Endometrial microvascular endothelial cells (primary cell): ENCODE results near the gene STK24. TPM values are rescaled to one million over a fixed set of nuclear protein-coding genes. Genes with fewer than 3 reads are reported as not detected.

Experiments used
- in situ Hi-C: cut with HindIII; loops from 2 replicates; pipeline ENCODE4 v1.10.0; 2017; ENCODE audit warnings: low sequenced_read_pairs, low pct_unique_long_range_greater_than_20kb; ENCODE audit errors: inconsistent ontology term
- total RNA-seq: library from RNA; depleted of rRNA; stranded (reverse); fragments of >200 nt; gene quantifications from one replicate; pipeline ENCODE4 v1.2.3, GENCODE V29; 2015; ENCODE audit errors: inconsistent ontology term

Gene STK24
- total RNA-seq, 1 donor from 2014 or later = 93.2 TPM

DNA sequence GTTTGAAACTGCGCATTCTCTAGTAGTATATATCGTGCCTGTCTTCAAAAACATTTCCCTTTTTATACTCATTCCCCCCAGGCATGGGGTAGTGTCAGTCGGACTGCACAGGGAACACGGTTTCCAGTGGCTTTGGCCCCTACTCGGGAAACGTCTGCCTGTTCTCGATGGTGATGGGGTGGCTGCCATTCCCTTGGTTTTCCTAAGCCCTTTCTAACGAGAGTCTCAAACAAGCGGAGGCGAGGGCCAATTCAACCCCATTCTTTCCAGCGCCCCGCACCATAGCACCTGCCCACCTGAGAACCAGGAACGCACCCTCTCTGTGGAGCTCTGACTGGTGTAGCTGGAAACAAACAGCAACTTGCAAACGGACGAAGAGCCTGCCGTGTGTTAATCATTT lies 127.6 kb downstream of the STK24 start:
- in situ Hi-C loops = no loop called here

DNA sequence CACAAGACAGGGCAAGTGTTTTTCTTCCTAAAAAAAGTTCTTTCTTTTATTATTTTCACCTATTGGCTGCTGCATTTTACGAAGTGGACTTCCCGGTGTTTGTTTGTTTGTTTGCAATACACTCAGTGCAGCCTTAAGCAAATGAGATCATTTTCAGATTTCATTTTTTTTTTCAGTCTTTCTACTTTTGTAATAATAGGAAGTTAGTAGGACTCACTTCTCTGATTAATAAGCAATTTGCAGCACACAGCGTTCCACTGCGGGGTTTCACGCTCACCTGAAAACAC lies 128.3 kb downstream of the STK24 start:
- in situ Hi-C loops = no loop called here

DNA sequence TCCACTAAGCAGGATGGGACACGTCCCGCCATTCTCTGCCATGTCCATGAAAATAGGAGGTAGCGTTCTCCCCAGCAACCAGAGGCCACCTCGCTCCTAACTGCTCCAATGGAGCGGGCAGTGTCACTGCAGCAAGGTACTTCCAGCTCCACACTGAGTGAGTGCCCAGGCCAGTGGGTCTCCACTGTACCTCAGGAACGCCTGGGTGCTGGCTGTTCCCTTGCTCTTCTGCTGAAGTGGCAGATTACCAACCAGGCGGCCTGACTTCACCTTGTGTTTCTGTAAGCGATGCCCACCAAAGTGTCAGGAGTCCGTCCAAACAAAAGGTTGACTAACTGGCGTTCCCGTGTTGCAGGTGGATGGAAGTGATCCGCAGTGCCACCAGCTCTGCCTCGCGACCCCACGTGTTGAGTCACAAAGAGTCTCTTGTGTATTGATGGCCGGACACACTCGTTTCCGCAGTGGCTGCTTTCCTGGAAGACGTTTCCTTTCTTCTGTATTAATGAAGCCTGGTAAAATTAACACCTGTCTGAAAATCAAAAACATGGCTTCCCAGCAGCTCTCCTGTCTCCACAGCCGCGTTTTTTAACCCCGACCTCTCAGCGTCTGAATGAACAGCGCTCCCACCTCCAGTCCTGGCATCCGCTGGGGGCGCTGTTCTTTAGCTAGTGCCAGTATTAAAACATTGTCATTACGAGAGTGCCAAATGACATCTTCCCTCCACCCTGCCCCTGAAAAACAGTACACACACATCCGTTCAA lies 128.8 kb downstream of the STK24 start:
- in situ Hi-C loops = no loop called here

DNA sequence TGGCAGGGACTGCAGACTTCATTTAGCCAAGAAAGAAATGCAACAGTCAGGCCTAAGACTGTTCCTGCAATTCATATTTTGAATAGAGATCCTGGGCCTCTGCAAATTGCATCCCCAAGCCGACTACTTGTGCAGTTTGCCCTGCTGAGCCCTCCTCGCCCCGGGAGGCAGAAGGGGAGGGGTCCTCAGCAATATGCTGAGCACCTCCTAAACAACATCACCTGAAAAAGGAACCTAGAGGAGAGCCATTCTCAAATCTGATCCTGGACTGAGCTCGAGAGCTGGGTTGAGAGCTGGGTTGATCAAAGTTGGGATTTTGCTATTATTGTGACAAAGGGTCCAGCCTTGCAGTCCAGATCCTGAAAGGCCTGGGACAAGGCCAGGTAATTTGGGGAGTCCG lies 129.8 kb downstream of the STK24 start:
- in situ Hi-C loops = no loop called here

DNA sequence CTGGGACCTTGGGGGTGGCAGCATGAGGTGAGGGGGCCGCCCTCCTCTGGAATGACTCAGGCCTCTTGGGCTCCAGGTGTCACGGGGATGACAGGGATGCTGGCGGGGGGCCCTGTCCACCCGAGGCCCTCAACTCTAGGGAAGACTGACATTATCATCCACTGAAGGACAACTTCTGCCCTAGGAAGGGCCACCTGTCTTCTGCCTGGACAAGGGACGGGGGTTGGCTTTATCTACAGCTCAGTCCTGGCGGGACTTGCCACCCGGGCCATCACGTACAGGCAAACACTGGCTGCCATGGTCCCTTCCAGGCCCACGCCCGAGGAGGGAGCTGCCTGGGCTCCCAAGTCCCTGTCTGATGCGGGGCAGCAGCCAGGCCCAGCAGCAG lies 130.7 kb downstream of the STK24 start:
- in situ Hi-C loops = no loop called here

DNA sequence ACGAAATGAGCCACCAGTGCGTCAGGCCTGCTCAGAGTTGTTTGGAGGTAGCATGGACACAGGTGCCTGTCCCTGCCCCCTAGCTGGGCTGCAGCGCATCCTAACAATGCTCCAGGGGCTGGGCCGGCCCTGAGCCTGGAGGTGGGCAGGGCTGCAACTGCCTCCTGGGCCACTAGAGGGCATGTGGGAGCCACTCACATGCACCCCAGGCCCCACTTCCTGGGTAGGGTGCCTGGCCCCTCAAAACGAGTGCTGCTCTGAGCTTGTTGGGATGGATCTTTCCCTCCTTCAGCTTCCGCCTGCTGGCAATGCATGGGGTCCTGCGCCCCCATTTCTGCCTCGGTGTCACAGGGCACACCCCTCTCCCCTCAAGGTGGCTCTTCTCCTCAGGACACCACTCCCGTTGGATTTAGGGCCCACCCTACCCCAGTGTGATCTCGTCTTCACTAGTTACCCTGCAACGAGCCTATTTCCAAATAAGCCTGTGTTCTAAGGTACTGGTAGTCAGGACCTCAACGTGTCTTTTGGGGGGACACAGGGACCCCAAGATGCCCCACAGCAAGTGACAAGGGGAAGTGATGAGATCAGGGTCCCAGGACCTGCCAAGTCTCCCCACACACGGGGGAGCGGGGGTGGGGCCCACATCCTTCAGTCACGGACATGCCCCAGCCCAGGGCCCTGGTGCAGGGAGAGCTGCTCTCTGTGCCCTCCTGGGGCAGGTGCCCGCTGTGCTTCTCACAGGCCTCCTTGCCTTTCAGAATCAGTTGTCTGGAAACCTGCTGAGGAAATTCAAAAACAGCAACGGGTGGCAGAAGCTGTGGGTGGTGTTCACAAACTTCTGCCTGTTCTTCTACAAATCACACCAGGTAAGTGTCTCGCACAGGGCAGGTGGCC lies 131.3 kb downstream of the STK24 start:
- in situ Hi-C loops = no loop called here

DNA sequence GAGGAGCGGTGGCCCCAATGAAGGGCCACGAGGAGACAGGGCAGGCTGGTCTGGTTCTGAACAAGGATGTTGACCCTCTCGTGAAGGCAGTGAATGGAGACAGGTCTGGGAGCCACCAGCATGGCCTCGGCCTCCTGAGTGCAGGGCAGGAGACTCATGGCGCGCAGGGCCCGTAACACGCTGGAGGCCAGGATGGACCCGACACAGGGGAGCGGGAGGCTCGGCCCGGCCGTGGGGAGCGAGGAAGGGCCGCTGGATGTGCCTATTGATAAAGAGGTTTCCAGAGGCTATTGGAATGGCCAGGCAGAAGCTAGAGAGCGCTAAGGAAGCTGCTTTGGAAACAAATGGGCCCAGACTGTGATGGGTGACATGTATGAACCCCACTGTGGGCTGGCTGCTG lies 132.5 kb downstream of the STK24 start:
- in situ Hi-C loops = no loop called here

DNA sequence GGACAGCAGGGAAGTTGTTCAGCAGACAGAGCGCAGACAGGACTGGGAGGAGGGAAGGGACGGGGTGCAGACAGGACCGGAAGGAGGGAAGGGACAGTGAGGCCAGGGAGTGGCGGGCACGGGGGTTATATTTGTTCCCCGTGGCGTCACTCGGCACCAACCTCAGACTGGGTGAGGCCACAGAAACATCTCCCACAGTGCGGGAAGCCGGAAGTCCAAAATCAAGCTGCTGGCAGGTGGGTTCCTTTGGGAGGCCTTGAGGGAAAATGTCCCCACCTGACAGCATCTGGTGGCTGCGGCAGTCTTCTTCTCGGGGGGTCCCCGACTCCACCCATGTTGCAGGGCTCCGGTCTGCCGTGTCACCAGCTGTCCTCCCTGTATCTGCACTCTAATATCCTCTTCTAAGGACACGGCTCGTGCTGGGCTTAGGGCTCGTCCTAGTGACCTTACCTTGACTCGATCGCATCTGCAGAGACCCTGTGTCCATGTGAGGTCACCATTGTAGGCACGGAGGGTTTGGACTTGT lies 133.0 kb downstream of the STK24 start:
- in situ Hi-C loops = no loop called here

DNA sequence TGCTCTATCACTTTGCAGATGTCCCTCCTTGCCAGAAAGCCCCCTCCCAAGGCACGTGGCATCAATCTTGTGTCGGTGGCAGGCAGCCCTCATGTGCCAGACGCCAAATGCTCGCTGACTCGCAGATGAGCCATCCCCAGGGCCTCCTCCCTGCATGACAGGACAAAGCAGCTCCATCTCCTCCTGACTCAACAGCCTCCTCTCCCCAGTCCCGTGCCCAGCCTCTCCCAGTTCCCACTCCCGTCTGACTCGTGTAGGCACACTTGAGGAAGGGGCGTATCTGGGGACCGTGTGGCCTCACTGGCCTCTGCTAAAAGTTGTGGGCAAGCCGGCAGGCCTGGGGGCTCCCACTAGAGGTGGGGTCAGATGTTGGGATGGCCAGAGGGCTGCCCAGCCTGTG lies 133.6 kb downstream of the STK24 start:
- in situ Hi-C loops = no loop called here

DNA sequence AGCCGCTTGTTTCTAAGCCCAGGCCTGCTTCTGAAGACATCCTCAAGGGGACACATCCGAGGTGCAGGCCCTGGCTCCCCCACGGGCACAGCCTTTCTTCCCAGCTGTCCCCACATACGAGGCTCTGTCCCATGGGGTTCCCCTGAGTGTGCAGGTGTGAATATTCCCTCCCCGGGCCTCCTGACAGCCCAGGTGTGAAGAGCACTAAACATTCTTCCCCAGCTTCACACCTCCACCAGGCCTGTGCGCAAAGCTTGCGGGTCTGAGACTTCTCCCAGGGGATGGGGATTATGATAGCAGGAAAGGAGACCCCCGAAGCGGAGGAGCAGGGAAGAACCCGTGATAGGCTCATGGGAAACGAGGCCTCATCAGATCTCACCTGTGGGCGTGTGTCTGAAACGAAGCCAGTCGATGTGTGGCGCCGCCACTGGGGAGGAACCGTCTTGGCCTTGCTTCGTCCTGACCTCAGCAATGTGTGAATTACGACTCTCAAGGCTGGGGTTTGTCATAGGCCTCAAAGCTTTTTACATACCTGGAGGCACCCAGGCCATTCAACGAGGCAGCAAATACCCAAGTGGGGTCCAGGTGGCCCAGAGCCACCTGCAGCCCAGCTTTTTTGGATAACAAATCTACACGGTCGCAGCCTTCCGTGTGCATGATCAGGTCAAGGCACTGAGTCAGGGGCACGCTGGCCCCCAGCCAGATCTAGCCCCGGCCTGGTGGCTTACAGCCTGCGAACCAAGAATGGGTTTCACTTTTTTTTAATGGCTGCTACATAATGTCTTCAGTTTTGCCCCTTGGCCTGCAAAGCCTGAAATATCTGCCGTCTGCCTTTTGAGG lies 134.3 kb downstream of the STK24 start:
- in situ Hi-C loops = no loop called here

DNA sequence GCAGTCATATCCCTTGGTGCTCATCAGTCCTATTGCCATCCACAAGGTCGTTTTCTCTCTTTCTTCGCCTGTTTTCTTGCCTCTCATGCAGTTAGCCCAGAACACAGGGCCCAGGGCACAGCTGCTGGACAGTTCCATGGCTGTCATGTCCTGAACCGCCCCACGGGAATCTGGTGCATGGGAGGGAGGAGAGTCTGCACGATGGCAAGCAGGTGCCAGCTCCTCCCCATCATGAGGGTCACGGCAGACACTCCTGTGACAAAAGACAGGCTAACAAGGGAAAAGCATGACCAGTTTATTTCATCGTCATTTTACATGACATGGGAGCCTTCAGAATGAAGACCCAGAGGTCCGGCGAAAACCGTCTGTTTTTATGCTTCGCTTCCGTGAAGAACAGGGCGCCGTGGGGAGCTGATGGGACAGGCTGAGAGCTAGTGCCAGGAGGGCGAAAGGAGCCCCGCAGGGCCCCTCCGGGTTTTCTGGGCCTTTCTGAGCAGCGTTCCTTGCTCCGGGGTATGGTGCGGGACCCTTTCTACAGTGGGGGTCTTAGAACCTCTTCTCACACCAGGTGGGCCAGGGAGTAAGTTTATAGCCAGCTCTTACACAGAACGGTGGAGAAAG lies 135.7 kb downstream of the STK24 start:
- in situ Hi-C loops = no loop called here

DNA sequence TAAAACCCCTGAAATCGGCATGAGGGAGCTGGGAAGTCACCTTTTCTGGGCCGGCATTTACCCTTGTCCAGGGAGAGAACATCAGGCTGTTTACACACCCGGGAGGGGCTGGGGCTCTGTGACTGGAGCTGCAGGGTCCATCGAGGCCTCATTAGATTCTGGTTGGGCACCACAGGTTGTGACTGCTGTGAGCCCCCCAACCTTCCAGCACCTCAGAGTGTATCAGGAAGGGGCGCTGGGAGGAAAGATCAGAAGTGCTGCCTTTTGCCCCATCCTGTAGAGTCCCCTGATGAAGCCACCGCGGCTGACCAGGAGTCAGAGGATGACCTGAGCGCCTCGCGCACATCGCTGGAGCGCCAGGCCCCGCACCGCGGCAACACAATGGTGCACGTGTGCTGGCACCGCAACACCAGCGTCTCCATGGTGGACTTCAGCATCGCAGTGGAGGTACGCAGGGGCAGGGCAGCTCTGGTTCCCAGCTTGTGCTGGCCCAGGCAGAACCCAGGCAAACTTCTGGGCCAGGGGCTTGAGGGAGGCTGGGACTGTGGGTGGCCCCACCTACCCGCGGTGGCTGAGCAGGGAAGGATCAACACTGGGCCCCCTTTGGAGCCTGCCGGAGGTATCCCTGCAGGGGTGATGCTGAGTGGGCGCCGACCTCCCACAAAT lies 136.4 kb downstream of the STK24 start:
- in situ Hi-C loops = no loop called here

DNA sequence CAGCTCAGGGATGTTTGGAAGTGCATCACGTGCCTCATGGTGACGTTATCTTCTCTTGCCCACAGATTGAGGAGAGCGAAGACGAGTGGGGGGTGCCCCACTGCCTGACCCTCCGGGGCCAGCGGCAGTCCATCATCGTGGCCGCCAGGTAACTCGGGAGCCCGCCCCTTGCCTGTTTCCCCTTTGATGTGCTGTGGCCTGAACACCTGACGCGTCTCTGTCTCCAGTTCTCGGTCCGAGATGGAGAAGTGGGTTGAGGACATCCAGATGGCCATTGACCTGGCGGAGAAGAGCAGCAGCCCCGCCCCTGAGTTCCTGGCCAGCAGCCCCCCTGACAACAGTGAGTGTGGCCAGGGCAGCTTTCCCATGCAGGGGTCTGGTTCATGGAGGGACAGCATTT lies 137.0 kb downstream of the STK24 start:
- in situ Hi-C loops = no loop called here

DNA sequence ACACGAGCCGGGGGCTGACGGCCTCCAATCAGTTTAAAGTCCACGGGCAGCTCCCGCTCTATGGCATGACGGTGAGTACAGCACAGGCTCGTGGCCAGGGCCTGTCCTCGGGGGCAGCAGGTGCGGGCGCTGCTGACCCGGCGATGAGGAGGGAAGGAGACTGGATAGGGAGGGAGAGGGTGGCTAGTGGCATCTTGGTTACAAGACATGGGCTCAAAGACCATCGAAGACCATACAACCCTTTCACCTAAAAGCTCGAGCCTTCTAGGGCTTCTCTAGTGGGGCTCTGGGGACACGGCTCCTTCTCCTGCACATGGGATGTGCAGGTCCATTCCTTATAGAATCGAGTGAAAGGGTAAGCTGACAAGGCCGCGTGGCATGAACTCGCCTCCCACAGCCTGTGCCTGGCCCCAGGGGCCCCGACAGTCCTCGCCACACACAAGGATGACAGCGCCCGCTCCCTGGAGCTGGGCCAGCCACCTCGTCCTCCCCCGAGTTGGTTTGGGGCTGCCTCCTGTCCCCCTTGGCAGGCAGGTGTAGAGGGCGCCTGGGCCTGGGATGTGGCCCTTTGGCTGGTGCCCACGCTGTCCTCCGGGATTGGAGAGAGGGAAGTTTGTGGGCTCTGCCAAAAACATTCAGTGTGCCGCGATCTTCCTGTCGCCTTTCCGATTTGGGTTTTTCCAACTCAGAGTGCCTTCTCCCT lies 137.6 kb downstream of the STK24 start:
- in situ Hi-C loops = no loop called here

DNA sequence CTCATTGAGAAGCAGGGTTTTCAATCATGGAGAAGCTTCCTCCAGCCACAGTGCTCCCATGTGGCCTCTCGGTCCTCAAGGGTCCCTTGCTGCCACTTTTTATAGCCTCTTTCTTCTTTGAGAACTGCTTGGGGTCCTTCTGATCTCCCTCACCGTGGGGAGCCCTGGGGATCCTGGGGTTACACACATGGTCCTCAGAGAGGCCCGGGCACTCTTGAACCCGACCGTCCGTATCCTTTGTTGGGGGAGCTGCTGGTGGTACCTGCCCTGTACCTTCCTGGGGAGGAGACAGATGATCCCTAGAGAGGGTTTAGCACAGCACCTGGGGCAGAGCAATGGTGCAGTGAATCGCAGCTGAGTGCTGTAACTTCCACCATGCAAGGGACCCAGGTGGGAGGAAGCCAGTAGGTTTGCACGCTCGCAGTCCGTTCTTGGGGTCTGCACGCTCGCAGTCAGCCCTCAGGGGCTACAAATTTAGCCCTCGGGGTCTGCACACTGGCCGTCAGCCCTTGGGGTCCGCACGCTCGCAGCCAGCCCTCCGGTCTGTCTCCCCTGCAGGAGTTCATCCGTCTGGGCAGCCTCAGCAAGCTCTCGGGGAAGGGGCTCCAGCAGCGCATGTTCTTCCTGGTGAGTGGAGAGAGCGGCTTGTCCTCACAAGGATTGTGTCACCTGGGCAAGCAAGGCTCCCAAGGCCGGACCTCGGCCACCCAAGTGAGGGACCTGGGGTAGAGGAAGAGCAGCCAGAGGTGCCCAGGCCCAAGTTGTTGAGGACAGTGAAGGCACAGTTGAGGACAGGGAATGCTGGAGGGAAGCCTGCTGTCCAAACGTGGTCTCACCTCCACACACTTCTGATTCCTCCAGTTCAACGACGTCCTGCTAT lies 138.4 kb downstream of the STK24 start:
- in situ Hi-C loops = no loop called here

DNA sequence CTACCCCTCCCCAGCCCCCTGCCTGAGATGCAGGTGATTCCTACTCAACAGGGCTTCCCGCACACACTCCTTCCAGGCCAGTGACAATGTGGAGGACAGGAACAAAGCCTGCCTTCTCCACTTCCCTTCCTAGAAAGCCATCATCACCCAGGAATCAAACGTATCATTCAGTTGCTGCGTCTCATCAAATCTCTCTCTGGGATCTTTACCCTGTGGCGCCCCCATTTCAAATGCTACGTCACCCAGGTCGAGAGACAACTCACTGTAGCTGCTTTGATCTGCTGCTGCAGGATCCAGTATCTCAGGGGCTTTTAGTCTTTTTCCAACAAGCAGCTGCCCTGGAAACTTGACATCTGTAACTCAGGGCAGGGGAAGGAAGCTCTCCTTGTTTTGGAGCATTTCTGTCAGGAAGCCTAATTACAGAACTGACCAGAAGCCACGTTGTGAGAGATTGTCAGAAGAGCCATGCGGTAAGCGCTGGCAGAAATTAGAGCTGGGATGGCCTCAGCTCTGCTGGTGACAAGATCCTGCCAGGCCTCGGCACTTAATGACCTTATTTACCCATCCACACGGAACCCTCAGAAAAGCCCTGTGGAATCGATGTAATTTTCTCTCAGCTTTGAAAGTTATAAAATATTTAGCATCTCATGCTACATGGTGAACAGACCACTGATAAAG lies 140.5 kb downstream of the STK24 start:
- in situ Hi-C loops = no loop called here

DNA sequence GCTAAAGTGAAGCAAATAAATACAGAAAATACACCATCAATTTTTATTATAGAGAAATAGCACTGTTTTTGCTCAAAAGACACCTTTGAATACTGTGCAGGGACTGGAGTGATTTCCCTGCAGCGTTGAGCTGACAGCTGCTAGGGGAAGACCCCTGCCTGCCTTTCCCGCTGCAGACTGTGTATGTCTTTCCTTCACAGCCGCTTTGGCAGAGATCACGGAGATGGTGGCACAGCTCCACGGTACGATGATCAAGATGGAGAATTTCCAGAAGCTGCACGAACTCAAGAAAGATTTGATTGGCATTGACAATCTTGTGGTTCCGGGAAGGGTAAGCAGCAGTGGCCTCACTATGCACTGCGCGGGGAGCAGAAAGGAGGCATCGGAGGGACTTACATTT lies 141.5 kb downstream of the STK24 start:
- in situ Hi-C loops = no loop called here
